NOMO-1 treated with DMSO at 0.1 percent for 48 hours (cell line): ENCODE results near the gene LRPAP1.

Source experiments
- DNase-seq: peaks from one replicate; lab custom pipeline; 2025; ENCODE audit not compliant: unreplicated experiment; lab: John Stamatoyannopoulos, UW

Gene LRPAP1

DNA sequence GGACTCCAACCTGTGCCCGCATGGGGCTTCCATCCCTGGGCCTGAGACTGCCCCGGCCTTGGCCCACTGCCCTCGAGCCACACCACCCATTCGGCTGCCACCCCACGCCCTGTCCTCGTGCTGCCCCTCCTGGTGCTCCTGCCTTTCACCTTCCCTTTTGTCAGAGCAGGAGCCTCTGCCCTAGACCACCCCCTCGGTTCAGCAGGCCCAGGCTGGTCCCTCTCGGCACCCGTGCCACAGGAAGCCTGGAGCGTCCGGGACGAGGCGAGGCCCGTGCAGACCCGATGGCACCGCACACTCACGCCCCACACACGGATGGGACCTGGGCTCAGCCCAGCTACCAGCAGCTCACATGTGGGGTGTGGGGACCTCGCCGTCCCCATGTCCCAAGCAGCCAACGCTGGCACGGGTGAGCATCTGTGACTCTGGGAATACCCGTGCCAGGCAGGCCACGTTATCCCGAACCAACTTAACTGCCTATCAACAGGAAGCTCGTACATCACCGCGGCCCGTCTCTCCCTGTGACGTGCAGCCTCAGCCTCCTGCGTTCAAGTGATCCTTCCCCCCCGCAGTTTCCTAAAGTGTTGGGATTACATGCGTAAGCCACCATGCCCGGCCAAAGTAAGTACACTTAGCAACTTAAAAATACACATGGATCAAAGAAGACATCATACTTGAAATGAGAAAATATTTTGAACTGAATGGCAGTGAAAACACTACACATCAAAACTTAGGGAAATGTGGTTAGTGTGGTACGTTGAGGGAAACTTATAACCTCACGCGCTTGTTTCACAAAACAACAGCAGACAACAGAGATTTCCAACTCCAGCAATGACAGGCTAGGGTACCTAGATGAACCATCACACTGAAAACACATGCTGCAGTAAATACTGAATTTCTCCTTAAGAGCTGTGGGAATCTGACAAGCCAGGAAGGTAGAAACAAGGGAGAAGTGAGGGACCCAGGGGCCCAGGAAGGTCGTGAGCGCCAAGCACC, 29.0 kb downstream of the LRPAP1 start:
- DNase-seq, result no peak

DNA sequence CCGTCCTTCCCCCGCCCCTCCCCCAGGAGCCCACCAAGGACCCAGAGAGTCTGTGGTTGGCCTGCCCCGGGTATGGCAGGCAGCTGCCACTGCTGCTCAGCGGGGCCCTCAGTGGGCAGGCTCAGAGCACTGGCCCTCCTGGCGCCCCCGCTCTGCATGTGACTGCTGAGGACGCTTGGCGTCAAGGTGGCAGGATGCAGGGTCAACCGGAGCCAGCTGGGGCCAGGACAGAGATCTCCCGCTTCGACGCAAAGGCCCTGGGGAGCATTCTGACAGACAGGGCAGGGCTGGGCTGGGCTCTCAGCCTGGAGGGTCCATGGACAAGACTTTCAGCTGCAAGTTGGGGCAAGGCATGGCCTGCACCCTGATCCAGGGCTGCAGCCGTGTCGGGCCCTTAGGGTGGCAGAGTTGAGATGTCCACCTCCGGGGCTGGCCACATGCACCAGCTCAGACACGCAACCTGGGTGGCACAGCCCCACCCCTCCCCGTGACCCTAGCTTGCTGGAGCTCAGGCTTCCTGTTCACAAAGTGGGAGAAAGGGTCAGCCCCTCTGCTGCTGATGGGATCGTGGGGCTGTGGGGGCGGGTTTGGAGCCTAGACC, 30.3 kb downstream of the LRPAP1 start:
- no peak for DNase-seq

DNA sequence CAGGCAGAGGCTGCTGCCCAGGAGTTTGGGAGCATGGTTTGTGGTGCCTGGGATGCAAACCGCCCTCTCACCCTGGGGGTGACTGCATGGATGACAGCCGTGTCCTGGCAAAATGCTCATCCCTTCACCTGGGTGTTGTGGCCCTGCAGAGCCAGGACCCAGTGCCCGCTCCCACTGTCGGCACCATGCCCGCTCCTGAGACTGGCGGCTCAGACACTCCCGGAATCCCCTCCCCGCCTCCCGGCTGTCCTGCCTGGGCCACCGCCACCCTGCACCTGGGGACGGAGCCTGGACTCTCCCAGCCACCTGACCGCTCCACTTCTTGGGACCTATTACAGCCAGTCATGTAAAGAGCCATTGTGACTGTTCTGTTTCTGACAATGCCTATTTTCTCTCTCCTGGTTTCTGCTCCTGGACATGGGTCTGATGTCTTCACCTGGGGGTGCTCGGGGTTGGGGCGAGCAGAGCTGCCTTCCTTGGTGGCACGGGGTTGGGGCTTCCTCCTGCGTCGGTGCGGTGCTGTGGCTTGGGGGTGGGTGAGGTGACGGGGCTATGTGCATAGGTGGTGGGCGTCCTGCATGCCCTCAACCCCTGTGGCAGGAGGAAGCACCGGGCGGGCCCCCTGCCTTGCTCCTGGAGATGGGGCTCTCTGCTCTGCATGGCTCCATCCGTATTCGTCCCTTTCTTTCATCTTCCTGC, 30.9 kb downstream of the LRPAP1 start:
- DNase-seq, result no peak

DNA sequence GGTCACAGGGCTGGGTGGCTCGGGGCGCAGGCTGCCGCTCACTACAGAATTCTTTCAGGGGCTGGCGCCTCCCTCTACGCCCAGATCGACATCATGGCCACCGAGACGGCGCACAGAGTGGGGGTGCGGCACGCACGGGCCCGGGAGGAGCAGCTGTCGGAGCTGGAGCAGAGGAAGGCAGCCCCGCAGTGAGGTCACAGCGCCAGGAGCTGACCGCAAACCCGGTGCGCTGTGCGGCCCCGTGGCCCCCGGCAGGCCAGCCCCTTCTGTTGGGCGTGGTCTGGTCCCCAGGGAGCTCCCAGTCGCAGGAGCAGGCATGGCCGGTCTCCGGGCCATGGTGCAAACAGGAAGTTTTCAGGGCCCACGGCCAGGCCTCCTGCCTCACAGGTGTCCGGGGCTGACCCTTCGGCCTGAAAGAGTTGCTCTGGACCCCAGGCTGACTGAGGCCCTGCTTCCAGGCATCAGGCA, 31.6 kb downstream of the LRPAP1 start:
- no peak for DNase-seq

DNA sequence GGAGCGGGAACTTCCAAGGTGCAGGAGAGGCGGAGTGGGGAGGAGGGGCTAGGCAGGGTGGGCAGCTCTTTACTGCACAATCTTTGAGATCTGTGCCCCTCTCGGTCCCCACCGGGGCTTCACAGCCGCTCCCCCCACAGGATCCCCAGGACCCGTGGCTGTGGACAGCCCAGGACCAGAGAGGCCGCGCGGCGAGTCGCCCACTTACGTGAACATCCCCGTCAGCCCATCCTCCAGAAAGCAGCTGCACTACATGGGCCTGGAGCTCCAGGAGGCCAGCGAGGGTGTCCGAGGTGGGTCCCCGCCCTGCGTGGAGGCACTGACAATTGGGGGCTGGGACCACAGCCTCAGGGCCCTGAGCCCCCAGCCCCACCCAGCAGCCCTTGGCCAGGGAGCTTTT, 32.1 kb downstream of the LRPAP1 start:
- no peak for DNase-seq

DNA sequence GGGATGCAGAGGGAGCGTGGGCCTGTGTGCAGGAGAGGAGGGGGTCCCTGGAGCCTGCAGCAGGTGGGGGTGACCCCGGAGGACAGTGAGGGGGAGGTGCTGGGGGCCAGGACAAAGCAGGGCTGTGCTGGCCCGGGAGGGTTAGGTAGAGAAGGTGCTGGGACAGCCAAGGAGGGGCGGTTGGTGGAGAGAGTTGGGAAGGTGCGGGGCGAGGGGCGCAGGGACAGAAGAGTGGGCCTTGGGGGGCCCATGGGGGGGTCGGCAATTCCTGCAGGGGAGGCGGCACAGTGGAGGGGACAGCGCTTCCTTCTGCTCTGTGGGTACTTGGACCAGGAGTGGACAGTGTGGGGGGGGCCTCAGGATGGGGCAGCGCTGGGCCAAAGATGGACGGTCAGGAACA, 32.5 kb downstream of the LRPAP1 start:
- no peak for DNase-seq

DNA sequence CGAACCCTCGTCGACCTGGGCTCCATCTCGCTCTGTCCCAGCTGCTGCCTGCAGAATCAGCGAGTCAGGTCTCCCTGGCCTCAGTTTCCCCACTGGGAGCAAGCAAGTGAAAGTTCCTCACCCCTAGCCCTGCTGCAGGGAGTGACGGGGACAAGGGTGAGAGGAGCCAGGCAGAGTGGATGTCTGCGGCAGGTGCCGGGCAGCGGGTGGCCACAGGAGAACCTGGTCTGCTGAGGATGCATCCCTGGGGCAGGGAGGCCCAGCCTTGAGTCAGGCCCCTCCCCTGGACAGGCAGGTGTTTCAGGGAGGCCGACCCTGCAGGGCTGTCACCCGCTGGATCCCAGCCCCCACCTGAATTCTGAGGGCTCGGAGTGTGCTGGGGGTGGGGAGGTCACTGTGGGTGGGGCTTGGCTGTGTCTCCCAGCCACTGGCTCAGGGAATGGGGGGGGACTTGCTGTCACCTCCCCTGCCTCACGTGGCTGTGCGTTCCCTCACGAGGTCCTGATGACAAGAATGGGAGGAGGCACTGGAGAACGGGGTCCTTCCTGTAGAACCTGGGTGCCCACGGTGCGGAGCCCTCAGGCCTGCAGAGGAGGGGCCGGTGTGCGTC, 33.2 kb downstream of the LRPAP1 start:
- DNase-seq, result no peak

DNA sequence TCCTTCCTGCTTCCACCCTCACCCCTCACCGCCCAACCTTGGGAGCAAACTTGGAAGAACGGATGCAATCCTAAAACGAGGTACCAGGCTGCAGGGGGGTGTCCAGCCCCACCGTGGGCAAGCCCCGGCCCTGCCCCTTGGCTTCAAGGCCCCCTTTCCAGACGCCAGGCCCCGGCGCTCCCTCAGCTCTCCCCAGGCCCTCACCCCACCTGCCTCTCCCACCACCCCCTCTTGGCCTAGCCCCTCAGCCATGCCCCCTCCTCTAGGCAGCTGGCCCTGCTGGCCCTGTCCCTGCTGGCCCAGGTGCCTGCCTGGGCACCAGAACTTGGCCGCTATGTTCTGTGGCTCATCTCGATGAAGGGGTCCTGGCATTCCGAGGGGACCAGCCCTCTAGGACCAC, 33.8 kb downstream of the LRPAP1 start:
- no peak for DNase-seq

DNA sequence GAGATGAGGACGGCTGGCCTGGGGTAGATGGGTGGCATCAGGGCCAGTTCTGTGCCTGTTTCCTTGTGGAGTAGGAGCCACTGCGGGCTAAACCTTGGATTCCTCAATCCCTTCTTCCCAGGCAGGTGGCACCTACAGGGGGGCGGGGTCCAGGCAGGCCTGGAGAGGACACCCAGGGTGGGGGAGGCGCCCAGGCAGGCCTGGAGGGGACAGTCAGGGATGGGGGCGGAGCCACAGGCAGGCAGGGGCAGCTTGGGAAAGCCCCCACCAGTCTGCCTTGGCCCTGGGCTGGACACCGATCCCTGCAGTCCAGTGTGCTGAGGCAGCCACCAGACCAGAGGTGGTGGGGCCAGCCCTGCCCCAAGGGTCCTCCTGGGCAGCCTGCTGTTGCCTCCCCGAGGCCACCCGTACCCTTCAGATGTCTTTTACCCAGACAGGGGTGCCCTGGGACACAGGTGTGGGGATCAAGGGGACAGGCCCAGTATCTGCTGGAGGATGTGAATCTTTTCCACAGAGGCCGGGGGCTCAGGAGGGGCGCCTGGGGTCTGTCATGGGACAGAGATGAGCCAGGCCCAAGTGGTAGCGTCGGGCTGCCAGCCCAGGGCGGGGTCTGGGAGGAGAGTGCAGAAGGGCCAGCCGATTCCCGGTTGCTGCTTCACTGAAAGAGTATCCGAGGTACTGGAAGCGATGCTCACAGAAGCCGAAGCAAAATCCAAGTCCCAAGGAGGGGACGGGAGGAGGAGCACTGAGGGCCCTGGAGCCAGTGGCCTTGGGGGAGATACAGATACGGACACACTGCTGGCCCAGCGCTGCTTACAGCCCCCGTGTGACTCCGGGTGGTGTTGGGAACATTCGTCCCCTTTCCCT, 34.5 kb downstream of the LRPAP1 start:
- DNase-seq, result no peak

DNA sequence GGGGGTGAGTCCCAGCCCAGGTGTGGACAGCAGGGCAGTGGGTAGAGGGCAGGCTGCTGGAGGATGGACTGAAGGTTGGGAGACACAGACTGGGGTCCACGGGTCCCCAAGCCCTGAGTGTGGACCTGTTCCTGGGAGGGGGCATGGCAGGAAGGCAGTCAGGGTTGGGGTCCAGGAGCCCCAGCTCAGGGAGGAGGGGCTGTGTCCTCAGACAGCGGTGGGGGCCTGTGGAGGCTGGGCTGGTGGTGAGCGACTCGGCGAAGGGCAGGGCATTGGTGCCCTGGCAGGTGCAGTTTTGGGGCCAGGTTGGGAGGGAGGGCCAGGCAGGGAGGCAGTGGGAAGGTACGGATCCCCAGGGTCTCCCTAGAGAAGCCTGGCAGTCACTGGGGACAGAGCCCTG, 35.1 kb downstream of the LRPAP1 start:
- DNase-seq, result no peak

DNA sequence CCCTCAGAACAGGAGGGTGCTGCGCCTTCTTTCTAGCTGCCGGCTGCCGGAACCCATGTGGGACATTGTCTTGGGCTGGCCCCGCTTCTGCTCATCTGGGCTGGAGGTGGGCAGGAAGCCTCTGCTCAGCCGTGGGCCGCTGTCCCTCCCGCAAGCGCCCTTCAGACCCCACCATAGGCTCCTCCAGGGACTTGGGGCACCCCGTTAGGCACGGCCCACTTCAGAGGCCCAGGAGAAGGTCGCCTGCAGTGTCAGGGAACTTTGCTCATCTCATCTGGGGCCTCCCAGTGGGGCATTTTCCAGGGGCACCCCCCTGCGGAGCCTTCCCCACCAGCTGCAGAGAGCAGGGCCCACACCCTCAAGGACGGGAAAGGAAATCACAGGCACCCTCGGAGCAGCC, 36.2 kb downstream of the LRPAP1 start:
- DNase-seq, result no peak

DNA sequence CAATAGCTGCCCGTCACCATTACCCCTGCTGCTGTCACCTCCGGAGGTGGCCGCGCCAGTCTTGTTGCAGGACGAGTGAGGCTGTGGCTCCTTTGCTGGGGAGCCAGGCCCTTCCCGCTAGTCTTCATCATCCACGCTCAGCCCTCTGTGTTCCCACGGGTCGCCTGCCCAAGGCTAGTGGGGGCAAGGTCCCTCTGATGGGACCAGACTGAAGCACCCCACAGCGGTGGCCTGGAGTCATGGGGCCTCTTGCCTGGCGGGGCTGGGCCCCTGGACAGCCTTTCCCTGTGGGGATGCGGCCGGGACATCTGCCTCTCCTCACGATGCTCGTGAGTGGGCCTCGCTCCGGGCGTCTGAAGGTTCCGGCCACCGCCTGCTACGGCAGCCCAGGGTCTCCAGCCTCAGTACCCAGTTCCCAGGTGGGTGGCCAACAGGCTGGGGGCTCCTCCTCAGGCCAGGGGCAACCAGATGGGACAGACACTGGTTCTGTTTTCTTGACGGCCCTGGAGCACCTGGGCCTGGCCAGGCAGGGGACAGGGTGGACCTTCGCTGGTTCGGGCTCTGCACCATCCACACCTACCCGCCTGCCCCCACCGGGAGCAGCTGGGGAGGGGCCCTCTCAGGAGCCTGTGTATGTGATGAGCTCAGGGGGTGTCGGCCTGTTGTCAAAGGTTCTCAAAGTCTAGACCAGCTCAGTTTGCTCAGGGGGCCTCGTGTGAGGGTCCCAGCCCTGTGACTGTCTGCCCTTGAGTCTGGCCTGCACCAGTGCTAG, 36.8 kb downstream of the LRPAP1 start:
- no peak for DNase-seq

DNA sequence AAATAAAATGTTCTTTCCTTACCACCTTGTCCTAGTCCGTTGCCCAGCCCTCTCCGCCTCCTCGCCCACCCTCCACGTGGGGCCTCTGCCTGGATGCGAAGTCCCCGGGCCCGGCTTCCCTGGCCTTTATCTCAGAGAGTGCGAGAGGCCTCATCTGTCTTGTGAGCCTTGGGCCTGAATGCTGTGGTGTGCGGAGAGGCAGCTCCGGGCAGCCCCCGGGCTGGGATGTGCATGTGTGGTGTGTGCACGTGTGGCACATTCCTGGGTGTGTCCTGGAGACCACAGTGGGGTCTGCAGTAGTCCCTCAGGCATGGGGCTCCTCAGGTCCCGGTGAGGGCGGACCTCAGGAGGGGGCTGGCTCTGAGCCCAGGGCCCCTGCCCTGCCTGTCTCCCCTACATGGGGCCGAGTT, 37.8 kb downstream of the LRPAP1 start:
- DNase-seq, result no peak

DNA sequence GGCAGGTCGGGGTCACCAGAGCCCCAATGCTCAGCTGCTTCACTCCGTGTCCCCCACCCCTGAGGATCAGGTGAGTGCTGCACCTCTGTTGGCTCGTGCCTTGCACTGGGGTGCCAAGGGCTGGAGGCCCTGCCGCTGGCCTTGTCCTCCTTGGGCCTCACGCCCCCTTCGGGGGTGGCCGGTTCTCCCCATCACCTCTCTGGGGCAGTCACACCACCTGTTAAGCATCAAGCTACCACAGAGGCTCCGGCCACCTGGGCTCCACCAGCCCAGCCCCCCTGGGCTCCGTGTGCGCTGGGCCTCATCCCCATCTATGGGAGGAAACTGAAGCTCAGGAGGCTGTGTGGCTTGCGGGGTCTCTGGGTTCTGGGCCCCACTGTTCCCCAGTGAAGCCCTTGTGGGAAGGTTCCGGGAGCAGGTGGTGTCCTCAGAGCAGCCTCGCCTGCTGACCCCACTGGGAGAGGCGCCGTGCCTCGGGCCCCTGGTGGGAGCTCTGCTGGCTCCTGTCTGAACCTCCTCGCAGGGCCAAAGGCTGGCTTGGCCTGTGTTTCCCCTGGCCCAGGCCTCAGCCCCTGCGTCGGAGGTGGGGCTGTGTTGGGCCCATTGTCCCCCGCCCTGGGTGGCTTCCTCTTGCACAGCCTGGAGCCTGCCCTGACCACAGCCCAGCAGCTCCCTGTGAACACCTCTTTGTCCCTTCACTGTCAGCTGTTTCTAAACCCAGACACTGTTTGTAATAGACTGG, 38.3 kb downstream of the LRPAP1 start:
- DNase-seq, result no peak

DNA sequence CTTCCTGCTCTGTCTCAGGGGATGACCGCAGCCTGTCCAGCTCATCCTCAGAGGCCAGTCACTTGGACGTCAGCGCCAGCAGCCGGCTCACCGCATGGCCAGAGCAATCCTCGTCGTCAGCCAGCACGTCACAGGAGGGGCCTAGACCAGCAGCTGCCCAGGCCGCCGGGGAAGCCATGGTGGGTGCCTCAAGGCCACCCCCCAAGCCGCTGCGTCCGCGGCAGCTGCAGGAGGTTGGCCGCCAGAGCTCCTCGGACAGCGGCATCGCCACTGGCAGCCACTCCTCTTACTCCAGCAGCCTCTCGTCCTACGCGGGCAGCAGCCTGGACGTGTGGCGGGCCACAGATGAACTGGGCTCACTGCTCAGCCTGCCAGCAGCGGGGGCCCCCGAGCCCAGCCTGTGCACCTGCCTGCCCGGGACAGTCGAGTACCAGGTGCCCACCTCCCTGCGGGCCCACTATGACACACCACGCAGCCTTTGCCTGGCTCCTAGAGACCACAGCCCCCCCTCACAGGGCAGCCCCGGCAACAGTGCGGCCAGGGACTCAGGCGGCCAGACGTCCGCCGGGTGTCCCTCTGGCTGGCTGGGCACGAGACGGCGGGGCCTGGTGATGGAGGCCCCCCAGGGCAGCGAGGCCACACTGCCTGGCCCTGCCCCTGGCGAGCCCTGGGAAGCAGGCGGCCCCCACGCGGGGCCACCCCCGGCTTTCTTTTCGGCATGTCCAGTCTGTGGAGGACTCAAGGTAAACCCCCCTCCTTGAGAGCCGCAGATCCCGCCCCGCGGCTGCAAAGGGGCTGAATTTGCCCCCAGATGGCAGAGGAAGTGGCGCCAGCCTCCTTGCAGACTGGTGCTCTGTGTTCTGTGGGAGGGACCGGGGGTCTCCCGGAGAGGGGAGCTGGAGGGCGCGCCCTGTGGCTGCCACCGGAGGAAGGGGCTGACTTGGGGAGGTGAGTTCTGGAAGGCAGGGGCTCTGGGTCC, 39.2 kb downstream of the LRPAP1 start:
- no peak for DNase-seq

DNA sequence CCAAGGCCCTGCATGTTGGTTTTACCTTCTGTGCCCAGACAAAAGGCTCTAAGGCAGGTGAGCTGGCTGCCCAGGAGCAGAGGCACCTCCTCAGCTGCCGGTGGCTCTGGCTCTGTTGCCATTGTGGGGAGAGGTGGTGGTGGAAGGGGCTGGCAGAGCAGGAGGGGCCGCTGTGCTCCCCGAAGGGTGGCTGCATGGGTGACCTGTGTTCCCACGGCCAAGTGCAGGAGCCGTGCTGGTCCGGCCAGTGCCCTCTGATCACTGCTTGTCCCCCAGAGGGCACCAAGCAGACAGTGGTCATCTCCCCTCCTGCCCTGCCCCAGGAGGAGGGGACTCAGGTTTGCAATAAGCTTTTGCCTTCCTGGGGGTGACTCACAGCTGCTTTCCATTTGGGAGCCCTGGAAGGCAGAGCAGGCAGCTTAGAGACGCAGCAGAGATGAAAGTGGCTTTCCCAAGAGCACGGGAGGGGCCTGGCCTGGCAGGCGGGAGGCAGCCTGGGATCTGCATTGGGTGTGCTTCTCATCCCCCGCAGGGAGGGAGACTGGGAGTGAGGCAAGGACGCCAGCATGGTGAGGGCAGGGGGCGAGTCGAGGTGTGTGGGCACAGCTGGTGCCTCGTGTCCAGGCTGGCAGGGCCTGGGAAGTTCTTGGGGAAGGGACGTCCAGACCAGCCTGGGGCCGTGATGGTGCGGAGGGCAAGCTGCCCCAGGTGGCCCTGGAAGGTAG, 40.4 kb downstream of the LRPAP1 start:
- no peak for DNase-seq

DNA sequence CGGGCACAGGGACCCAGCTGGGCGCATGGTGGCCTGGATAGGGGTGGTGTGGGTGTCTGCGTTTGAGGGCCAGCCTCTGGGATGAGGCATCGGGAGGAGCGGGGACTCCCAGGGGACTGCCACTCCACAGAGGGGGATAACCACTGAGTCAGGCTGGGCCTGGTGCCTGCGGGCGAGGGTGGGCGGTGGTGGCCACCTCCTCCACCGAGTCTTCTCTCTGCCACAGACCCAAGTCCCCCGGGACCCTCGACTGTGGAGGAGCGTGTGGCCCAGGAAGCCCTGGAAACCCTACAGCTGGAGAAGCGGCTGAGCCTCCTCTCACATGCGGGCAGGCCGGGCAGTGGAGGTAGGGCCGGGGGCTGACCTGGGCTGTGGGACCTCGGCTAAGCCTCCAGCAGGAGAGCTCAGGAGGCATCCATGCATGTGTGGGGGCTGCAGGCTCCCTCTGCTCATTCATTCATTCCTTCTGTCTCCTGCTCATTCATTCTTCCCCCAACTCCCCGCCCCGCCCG, 42.7 kb downstream of the LRPAP1 start:
- DNase-seq, result no peak
